ENCODE data around the gene GAS2L3. TPM values are rescaled to one million over a fixed set of nuclear protein-coding genes. Genes with fewer than 3 reads are reported as not detected.

Gene GAS2L3
- total RNA-seq, 2 donors from 2014 or later = 2.1 to 2.3 TPM

DNA sequence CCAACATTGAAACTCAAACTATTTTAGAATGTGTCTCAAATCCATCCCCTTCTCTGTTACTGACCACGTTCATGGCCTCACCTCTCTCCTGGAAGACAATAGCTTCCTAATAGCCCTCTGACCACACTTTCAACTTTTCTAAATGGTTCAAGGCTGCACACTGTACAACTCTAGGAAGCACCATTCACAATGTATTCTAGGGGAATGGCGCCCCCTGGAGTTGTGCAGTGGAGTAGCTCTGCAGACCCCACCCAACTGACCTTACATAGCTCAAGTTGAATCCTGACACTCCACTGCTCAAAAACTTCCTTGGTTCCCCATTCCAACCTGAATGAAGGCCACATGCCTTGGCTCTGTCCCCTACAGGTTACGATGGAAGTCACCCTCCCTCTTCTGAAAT is 77.6 kb downstream of the GAS2L3 start:
- Histone ChIP-seq H3K9me3 (no peaks in the 10 kb centered on the region), H3K4me3 (no peak overlapping the region), H3K36me3 (replicated peaks in 1 of 2; ENCODE audit: insufficient read depth in 1 of 2, low read depth in 2 of 2) (no peaks in the 10 kb centered on the region), H3K4me1 (no peaks in the 10 kb centered on the region), H3K27me3 (no peaks in the 10 kb centered on the region), H3K27ac (no peak overlapping the region)
- intact Hi-C loops (cut with DNase I) = no loop called here
- TF ChIP-seq, protein P1, sequence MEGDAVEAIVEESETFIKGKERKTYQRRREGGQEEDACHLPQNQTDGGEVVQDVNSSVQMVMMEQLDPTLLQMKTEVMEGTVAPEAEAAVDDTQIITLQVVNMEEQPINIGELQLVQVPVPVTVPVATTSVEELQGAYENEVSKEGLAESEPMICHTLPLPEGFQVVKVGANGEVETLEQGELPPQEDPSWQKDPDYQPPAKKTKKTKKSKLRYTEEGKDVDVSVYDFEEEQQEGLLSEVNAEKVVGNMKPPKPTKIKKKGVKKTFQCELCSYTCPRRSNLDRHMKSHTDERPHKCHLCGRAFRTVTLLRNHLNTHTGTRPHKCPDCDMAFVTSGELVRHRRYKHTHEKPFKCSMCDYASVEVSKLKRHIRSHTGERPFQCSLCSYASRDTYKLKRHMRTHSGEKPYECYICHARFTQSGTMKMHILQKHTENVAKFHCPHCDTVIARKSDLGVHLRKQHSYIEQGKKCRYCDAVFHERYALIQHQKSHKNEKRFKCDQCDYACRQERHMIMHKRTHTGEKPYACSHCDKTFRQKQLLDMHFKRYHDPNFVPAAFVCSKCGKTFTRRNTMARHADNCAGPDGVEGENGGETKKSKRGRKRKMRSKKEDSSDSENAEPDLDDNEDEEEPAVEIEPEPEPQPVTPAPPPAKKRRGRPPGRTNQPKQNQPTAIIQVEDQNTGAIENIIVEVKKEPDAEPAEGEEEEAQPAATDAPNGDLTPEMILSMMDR (IDR thresholded peaks at IDR 0.05) = no peak
- no peak for TF ChIP-seq POLR2A (IDR thresholded peaks at IDR 0.05)
- ATAC-seq = no peak
- 66 to 67% methylated on average over 3 of the region's 3 CpGs for WGBS, 2 donors
- DNase-seq = no peak

DNA sequence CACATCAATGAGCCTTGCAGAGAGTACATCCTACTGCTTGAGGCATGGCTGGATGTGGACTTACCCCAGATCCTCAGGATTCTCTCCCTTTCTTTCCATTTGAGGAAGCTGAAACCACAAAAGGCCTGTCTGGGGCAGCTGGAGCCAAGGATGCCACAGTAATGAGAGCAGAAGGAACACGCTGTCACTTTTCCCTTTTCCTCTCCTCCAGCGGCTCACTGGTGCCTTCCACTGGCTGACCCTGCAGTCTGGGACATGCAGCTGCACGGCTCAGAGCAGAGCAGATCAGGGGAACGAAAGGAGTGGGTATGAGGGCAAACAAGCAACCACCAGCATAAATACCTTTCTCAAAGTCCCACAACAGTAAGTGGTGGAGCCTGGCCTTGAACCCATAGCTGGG is 78.2 kb downstream of the GAS2L3 start:
- Histone ChIP-seq H3K4me3 (no peak overlapping the region), H3K27ac (no peak overlapping the region), H3K4me1 (no peaks in the 10 kb centered on the region), H3K9me3 (no peaks in the 10 kb centered on the region), H3K36me3 (replicated peaks in 1 of 2; ENCODE audit: insufficient read depth in 1 of 2, low read depth in 2 of 2) (no peaks in the 10 kb centered on the region), H3K27me3 (no peaks in the 10 kb centered on the region)
- TF ChIP-seq, protein P1 (IDR thresholded peaks at IDR 0.05) = no peak
- TF ChIP-seq POLR2A (IDR thresholded peaks at IDR 0.05) = no peak
- WGBS, 2 donors = 68 to 89% methylated on average over 4 of the region's 4 CpGs
- DNase-seq (no peak), ATAC-seq (no peak)
- intact Hi-C loops (cut with DNase I) = no loop called here

DNA sequence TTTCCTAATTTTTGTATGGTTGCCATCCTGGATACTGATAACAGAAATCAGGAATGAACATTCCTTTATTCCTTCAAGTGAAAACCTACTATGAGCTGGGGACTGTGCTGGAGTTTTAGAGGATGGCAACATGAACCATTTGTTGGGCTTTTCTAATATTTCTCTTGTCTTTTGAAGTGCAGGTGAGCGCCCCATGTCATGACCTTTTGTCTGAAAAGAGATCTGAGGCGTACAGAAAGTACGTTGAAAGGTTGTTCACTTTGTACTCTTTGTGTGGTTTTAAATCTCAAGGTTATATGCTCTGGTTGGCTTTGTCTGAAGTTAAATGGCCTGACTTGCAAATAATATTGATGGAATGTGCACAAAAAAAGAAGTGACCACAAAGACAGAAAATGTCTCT is 79.0 kb downstream of the GAS2L3 start:
- DNase-seq (no peak), ATAC-seq (no peak)
- H3K4me1 ChIP-seq = no peaks in the 10 kb centered on the region
- no peaks in the 10 kb centered on the region for H3K36me3 ChIP-seq (replicated peaks in 1 of 2; ENCODE audit: insufficient read depth in 1 of 2, low read depth in 2 of 2)
- 62 to 84% methylated on average over 3 of the region's 3 CpGs for WGBS, 2 donors
- H3K27ac ChIP-seq = no peak overlapping the region
- no peak for TF ChIP-seq POLR2A (IDR thresholded peaks at IDR 0.05)
- TF ChIP-seq, protein P1 (IDR thresholded peaks at IDR 0.05) = no peak
- no peaks in the 10 kb centered on the region for H3K27me3 ChIP-seq
- H3K4me3 ChIP-seq = no peak overlapping the region
- no peaks in the 10 kb centered on the region for H3K9me3 ChIP-seq
- intact Hi-C loops (cut with DNase I) = no loop called here

DNA sequence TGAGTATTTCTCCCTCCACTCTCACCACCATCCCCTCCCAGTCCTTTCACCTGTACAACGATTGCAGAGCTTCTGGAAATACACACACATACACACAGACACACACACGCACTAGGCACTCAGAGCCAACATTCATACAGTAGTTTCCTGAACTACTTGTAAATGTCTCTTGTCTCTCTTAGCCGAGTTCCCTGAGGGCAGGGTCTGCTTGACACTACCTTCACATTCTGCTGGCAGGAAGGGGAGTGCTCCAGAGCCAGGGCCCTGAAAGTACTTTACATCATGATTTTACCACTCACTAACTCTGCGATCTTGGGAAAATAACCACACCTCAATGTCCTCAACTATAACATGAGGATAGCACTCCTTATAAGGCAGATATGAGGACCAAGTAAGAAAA is 82.7 kb downstream of the GAS2L3 start:
- Histone ChIP-seq H3K27me3 (no peaks in the 10 kb centered on the region), H3K4me3 (no peak overlapping the region), H3K4me1 (no peaks in the 10 kb centered on the region), H3K36me3 (replicated peaks in 1 of 2; ENCODE audit: insufficient read depth in 1 of 2, low read depth in 2 of 2) (no peaks in the 10 kb centered on the region), H3K9me3 (no peaks in the 10 kb centered on the region), H3K27ac (no peak overlapping the region)
- ATAC-seq = no peak
- no peak for DNase-seq
- intact Hi-C loops (cut with DNase I) = no loop called here
- no peak for TF ChIP-seq POLR2A (IDR thresholded peaks at IDR 0.05)
- TF ChIP-seq, protein P1 (IDR thresholded peaks at IDR 0.05) = no peak
- WGBS, 2 donors = 62 to 64% methylated on average over 4 of the region's 4 CpGs

DNA sequence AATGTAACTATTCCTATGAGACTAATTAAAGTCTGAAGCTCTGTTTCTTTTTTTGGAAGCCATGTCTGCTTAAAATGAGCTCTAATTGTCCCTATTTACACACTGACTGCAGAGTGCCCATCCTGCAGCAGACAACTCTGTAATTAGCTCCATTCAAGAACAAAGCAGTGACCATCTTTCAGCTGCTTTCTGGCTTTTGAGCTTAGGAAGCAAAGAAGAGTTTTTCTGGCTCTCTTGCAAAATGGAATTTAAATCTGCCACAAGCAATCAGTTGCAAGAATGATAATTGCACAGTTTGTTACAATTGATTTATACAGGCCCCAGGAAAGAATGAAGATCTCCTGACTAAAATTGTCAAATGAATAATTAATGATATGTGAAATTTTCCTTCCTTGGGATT is 83.4 kb downstream of the GAS2L3 start:
- TF ChIP-seq, protein P1 (IDR thresholded peaks at IDR 0.05) = no peak
- TF ChIP-seq POLR2A (IDR thresholded peaks at IDR 0.05) = no peak
- Histone ChIP-seq H3K36me3 (replicated peaks in 1 of 2; ENCODE audit: insufficient read depth in 1 of 2, low read depth in 2 of 2) (no peaks in the 10 kb centered on the region), H3K27ac (no peak overlapping the region), H3K4me1 (no peaks in the 10 kb centered on the region), H3K27me3 (no peaks in the 10 kb centered on the region), H3K4me3 (no peak overlapping the region), H3K9me3 (no peaks in the 10 kb centered on the region)
- no peak for ATAC-seq
- no peak for DNase-seq
- intact Hi-C loops (cut with DNase I) = no loop called here
